K562 (cell line): ENCODE results near the gene TMEM217. TPM values are rescaled to one million over a fixed set of nuclear protein-coding genes. Genes with fewer than 3 reads are reported as not detected.

ENCODE experiments used
- ARHGAP35 ChIP-seq: fragments of 450-650 bp; IDR thresholded peaks from 2 replicates; pipeline ENCODE4 v1.6.1; 2018; ENCODE audit not compliant: partially characterized antibody
- CHD1 ChIP-seq: fragments of 200-600 bp; sonication (generic); IDR thresholded peaks from one replicate; pipeline ENCODE4 v1.6.1; 2012; ENCODE audit warnings: mild to moderate bottlenecking, moderate library complexity, low read length, inconsistent platforms
- EHMT2 ChIP-seq: fragments of 450-650 bp; IDR thresholded peaks from 2 replicates; pipeline ENCODE4 v1.6.1; 2018; ENCODE audit warnings: antibody characterized with exemption
- EP400 ChIP-seq: fragments of 450-650 bp; IDR thresholded peaks from 2 replicates; pipeline ENCODE4 v1.6.1; 2017; ENCODE audit warnings: antibody characterized with exemption, mild to moderate bottlenecking, moderate library complexity
- ERF ChIP-seq: fragments of 450-650 bp; formaldehyde crosslinking; IDR thresholded peaks from 2 replicates; pipeline ENCODE4 v1.4.0; 2020; ENCODE audit warnings: mild to moderate bottlenecking, mixed read lengths
- ESRRB ChIP-seq: fragments of 250-450 bp; sonication (Bioruptor Pico); IDR thresholded peaks from 2 replicates; pipeline ENCODE4 v1.5.0; 2020; ENCODE audit warnings: mild to moderate bottlenecking, moderate library complexity, borderline replicate concordance
- FUS ChIP-seq: fragments of 200-400 bp; formaldehyde crosslinking; optimal IDR thresholded peaks from 2 replicates; pipeline ENCODE3; 2017; ENCODE audit warnings: low read depth, low read length
- KLF10 ChIP-seq: fragments of 250-450 bp; sonication (Bioruptor Pico); IDR thresholded peaks from 2 replicates; pipeline ENCODE4 v1.6.1; 2021; ENCODE audit warnings: matching md5 sums
- MAFG ChIP-seq: fragments of 450-650 bp; conservative IDR thresholded peaks from 2 replicates; pipeline ENCODE4 v1.6.1; 2016; ENCODE audit warnings: missing genetic modification characterization, missing compliant biosample characterization
- MIER1 ChIP-seq: fragments of 450-650 bp; IDR thresholded peaks from 2 replicates; pipeline ENCODE4 v1.6.1; 2016; ENCODE audit warnings: antibody characterized with exemption, mild to moderate bottlenecking, low read depth
- MYNN ChIP-seq, 2 experiments: sonication (generic); formaldehyde crosslinking in 1 of 2; IDR thresholded peaks; 2 replicates each; pipeline versions ENCODE4 v1.5.0 to v1.6.1; 2016 to 2020; ENCODE audit warnings: antibody characterized with exemption in 1 of 2, missing genetic modification reagents in 1 of 2
- POLR2B ChIP-seq: fragments of 450-650 bp; IDR thresholded peaks from 2 replicates; pipeline ENCODE4 v1.6.1; 2018; ENCODE audit warnings: low read depth; ENCODE audit not compliant: partially characterized antibody
- SETDB1 ChIP-seq: IDR thresholded peaks from one replicate; pipeline ENCODE4 v1.6.1; 2012; ENCODE audit warnings: low read length, control low read depth, inconsistent platforms
- SIRT6 ChIP-seq: IDR thresholded peaks from one replicate; pipeline ENCODE4 v1.6.1; 2012; ENCODE audit warnings: low read depth, mild to moderate bottlenecking, control low read depth, inconsistent platforms, low read length, moderate library complexity
- SREBF1 ChIP-seq: fragments of 150-350 bp; IDR thresholded peaks from 2 replicates; pipeline ENCODE4 v1.6.1; 2014; ENCODE audit warnings: antibody characterized with exemption, low read depth, low read length, borderline replicate concordance
- TARDBP ChIP-seq: fragments of 450-650 bp; IDR thresholded peaks from 2 replicates; pipeline ENCODE4 v1.6.1; 2016
- ZBTB17 ChIP-seq: fragments of 450-650 bp; formaldehyde crosslinking; IDR thresholded peaks from 2 replicates; pipeline ENCODE4 v1.4.0; 2020; ENCODE audit warnings: mild to moderate bottlenecking
- ZNF143 ChIP-seq: sonication (generic); formaldehyde crosslinking; IDR thresholded peaks from 2 replicates; pipeline ENCODE4 v1.9.0; 2022; ENCODE audit warnings: mild to moderate bottlenecking, missing genetic modification reagents
- ZNF184 ChIP-seq: sonication (generic); formaldehyde crosslinking; IDR thresholded peaks from 2 replicates; pipeline ENCODE4 v1.5.0; 2020; ENCODE audit warnings: missing genetic modification reagents
- ZNF324 ChIP-seq: fragments of 250-450 bp; sonication (Bioruptor Pico); IDR thresholded peaks from 2 replicates; pipeline ENCODE4 v1.4.0; 2020; ENCODE audit warnings: mild to moderate bottlenecking
- ZNF445 ChIP-seq: fragments of 250-450 bp; sonication (Bioruptor Pico); IDR thresholded peaks from 2 replicates; pipeline ENCODE4 v1.4.0; 2020; ENCODE audit warnings: low read depth, mild to moderate bottlenecking, moderate library complexity
- ZNF766 ChIP-seq: fragments of 200-800 bp; sonication (Bioruptor generic); conservative IDR thresholded peaks from 2 replicates; pipeline ENCODE4 v1.6.1; 2016; ENCODE audit warnings: missing genetic modification characterization, missing compliant biosample characterization
- polyA plus RNA-seq, 8 experiments: library from polyadenylated mRNA; depleted of rRNA in 4 of 8; stranded (reverse) in 5 of 8; unstranded in 3 of 8; fragments of >200 nt; fragmentation: Nextera tagmentation in 2 of 8; fragmentation: Illumina TruSeq in 1 of 8; extraction: Ambion mirVana in 2 of 8; extraction: Trizol in 1 of 8; gene quantifications; 2 replicates each; pipeline versions ENCODE4 v1.2.1 to v1.2.3, GENCODE V29; 2011 to 2014; ENCODE audit warnings: inconsistent platforms in 1 of 8, missing spikeins in 1 of 8
- total RNA-seq, 7 experiments: library from RNA; depleted of rRNA in 6 of 7; stranded (reverse); fragments of >200 nt in 6 of 7; fragmentation: Illumina TruSeq in 2 of 7; extraction: Trizol in 2 of 7; gene quantifications; 2 replicates each; pipeline versions ENCODE4 v1.2.1 to v1.2.3, GENCODE V29; 2011 to 2021; ENCODE audit warnings: low replicate concordance in 1 of 7
- TF ChIP-seq, protein P1 (sequence below): sonication (generic); formaldehyde crosslinking; IDR thresholded peaks from 2 replicates; pipeline ENCODE4 v1.8.0; 2023; ENCODE audit warnings: mild to moderate bottlenecking, missing genetic modification reagents
- TF ChIP-seq, protein P2 (sequence below), 2 experiments: fragments of 450-650 bp; IDR thresholded peaks; 2 replicates each; pipeline ENCODE4 v1.6.1; 2016

Gene TMEM217
- total and polyA plus RNA-seq, 9 of the 15 experiments (the other 6 are each of a cell fraction or from before 2014, with no cell fraction given), result 1.3 to 8.0 (median 1.9) TPM

DNA sequence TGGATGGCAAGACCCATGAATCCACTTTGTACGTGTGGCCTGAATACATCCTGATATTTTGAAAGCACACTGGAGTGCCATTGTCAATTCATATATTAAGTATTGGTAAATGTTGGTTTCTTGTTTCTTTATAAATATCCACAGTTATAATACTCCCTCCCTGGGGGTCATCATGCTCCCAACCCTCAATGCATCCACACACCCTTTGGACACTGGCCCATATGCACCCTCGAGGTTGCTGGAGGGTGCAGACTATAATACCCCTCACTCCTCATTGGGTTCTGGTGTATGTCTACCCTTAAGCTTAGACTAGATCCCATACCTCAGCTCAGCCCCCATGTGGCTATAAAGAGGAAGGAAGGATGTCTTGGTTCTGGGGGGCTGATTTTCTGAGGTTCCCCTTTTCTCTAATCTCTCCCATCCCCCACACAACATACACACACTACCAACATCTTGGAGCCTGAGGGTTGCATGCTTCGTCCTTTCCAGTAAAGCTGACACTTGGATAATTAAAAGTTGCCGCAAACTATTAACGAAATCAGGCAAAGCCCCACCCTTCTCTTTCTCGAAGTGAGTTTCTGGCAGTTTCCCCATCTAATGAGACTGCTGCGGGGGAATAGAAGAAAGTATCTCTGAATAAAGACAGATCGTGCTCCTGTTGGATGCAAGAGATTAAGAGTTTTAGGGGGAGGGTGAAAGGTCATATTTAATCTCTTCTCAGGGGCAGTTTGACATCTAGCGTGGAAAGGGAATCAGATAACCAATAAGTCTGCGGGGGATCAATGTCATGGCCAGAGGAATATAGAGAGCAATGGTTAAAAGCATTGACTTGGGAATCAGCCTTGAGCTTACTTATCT, 80.6 kb downstream of the TMEM217 start (continued):
- TF ChIP-seq ZNF143 (no peak), EHMT2 (peak; percentile 8; the same call in 1 of the 2 replicates), SREBF1 (no peak), MYNN (IDR thresholded peaks at IDR 0.05) (peak; percentile 76; the same call in 1 of the 2 replicates), MYNN (CRISPR knock-in tag; IDR thresholded peaks at IDR 0.05) (no peak), SETDB1 (no peak), SIRT6 (no peak), POLR2B (peak; percentile 30), ZNF766 (CRISPR knock-in tag) (0 out of 2 replicates have a peak, but pooled peaks have one; percentile 14), ESRRB (CRISPR knock-in tag) (peak; percentile 20; the same call in 1 of the 2 replicates), CHD1 (peak; percentile 68), ZNF445 (CRISPR knock-in tag) (0 out of 2 replicates have a peak, but pooled peaks have one; percentile 17), EP400 (no peak), MIER1 (0 out of 2 replicates have a peak, but pooled peaks have one; percentile 24), KLF10 (CRISPR knock-in tag) (0 out of 2 replicates have a peak, but pooled peaks have one; percentile 1), ERF (CRISPR knock-in tag) (peak; percentile 79; the same call in 1 of the 2 replicates), ARHGAP35 (peak; percentile 3), ZNF184 (no peak), ZNF324 (CRISPR knock-in tag) (no peak), TARDBP (no peak), ZBTB17 (CRISPR knock-in tag) (0 out of 2 replicates have a peak, but pooled peaks have one; percentile 33), FUS (no peak), MAFG (tag) (no peak)
- TF ChIP-seq, protein P1, sequence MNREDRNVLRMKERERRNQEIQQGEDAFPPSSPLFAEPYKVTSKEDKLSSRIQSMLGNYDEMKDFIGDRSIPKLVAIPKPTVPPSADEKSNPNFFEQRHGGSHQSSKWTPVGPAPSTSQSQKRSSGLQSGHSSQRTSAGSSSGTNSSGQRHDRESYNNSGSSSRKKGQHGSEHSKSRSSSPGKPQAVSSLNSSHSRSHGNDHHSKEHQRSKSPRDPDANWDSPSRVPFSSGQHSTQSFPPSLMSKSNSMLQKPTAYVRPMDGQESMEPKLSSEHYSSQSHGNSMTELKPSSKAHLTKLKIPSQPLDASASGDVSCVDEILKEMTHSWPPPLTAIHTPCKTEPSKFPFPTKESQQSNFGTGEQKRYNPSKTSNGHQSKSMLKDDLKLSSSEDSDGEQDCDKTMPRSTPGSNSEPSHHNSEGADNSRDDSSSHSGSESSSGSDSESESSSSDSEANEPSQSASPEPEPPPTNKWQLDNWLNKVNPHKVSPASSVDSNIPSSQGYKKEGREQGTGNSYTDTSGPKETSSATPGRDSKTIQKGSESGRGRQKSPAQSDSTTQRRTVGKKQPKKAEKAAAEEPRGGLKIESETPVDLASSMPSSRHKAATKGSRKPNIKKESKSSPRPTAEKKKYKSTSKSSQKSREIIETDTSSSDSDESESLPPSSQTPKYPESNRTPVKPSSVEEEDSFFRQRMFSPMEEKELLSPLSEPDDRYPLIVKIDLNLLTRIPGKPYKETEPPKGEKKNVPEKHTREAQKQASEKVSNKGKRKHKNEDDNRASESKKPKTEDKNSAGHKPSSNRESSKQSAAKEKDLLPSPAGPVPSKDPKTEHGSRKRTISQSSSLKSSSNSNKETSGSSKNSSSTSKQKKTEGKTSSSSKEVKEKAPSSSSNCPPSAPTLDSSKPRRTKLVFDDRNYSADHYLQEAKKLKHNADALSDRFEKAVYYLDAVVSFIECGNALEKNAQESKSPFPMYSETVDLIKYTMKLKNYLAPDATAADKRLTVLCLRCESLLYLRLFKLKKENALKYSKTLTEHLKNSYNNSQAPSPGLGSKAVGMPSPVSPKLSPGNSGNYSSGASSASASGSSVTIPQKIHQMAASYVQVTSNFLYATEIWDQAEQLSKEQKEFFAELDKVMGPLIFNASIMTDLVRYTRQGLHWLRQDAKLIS (CRISPR knock-in tag), result peak; percentile 86
- TF ChIP-seq, protein P2, sequence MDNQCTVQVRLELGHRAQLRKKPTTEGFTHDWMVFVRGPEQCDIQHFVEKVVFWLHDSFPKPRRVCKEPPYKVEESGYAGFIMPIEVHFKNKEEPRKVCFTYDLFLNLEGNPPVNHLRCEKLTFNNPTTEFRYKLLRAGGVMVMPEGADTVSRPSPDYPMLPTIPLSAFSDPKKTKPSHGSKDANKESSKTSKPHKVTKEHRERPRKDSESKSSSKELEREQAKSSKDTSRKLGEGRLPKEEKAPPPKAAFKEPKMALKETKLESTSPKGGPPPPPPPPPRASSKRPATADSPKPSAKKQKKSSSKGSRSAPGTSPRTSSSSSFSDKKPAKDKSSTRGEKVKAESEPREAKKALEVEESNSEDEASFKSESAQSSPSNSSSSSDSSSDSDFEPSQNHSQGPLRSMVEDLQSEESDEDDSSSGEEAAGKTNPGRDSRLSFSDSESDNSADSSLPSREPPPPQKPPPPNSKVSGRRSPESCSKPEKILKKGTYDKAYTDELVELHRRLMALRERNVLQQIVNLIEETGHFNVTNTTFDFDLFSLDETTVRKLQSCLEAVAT (IDR thresholded peaks at IDR 0.05), result peak; percentile 59 to 85; a peak in 3 of 4 replicates
